K562 (cell line): ENCODE data around the gene MRPS24. TPM values are rescaled to one million over a fixed set of nuclear protein-coding genes. Genes with fewer than 3 reads are reported as not detected.

ENCODE experiments used
- BCL6 ChIP-seq: fragments of 250-450 bp; sonication (Bioruptor Pico); IDR thresholded peaks from 2 replicates; pipeline ENCODE4 v1.4.0; 2020
- CTBP1 ChIP-seq: fragments of 450-650 bp; IDR thresholded peaks from 2 replicates; pipeline ENCODE4 v1.6.1; 2016; ENCODE audit warnings: borderline replicate concordance
- EP400 ChIP-seq: fragments of 450-650 bp; IDR thresholded peaks from 2 replicates; pipeline ENCODE4 v1.6.1; 2017; ENCODE audit warnings: antibody characterized with exemption, mild to moderate bottlenecking, moderate library complexity
- EZH2 ChIP-seq: IDR thresholded peaks from 2 replicates; pipeline ENCODE4 v1.6.1; 2012; ENCODE audit warnings: low read depth, mild to moderate bottlenecking, inconsistent platforms, low read length, borderline replicate concordance
- MECOM ChIP-seq: fragments of 250-450 bp; sonication (Bioruptor Pico); IDR thresholded peaks from 2 replicates; pipeline ENCODE4 v1.8.0; 2022; ENCODE audit warnings: inconsistent platforms
- MXI1 ChIP-seq: IDR thresholded peaks from 2 replicates; pipeline ENCODE4 v1.6.1; 2011; ENCODE audit warnings: low read depth, mild to moderate bottlenecking, improper control_type of control experiment, low read length
- MYBL2 ChIP-seq, 2 experiments: fragments of 450-650 bp in 1 of 2; sonication (generic) in 1 of 2; formaldehyde crosslinking in 1 of 2; IDR thresholded peaks; 2 replicates each; pipeline versions ENCODE4 v1.6.1 to v1.8.1; 2017 to 2022; ENCODE audit warnings: borderline replicate concordance in 1 of 2, inconsistent platforms in 1 of 2, low read depth in 1 of 2, mild to moderate bottlenecking in 1 of 2, missing genetic modification reagents in 1 of 2, moderate library complexity in 1 of 2
- POLR2B ChIP-seq: fragments of 450-650 bp; IDR thresholded peaks from 2 replicates; pipeline ENCODE4 v1.6.1; 2018; ENCODE audit warnings: low read depth; ENCODE audit not compliant: partially characterized antibody
- SAFB ChIP-seq: fragments of 200-400 bp; formaldehyde crosslinking; IDR thresholded peaks from 2 replicates; pipeline ENCODE4 v1.6.1; 2017; ENCODE audit warnings: low read depth, low read length, borderline replicate concordance
- SIN3B ChIP-seq: fragments of 450-650 bp; IDR thresholded peaks from 2 replicates; pipeline ENCODE4 v1.6.1; 2017; ENCODE audit warnings: low read depth, mild to moderate bottlenecking, moderate library complexity
- SNRNP70 ChIP-seq: fragments of 200-400 bp; formaldehyde crosslinking; optimal IDR thresholded peaks from 2 replicates; pipeline ENCODE3; 2017; ENCODE audit warnings: low read depth, low read length
- STAT5B ChIP-seq: fragments of 250-450 bp; sonication (Bioruptor Pico); IDR thresholded peaks from 2 replicates; pipeline ENCODE4 v1.8.0; 2021; ENCODE audit warnings: mild to moderate bottlenecking, inconsistent platforms
- TAF9B ChIP-seq: fragments of 450-650 bp; IDR thresholded peaks from 2 replicates; pipeline ENCODE4 v1.6.1; 2018; ENCODE audit warnings: mild to moderate bottlenecking; ENCODE audit not compliant: partially characterized antibody
- ZNF589 ChIP-seq: fragments of 200-800 bp; sonication (Bioruptor generic); IDR thresholded peaks from 2 replicates; pipeline ENCODE4 v1.6.1; 2016; ENCODE audit warnings: low read depth, missing genetic modification characterization, missing compliant biosample characterization
- ZNF695 ChIP-seq: fragments of 450-650 bp; formaldehyde crosslinking; IDR thresholded peaks from 2 replicates; pipeline ENCODE4 v1.4.0; 2020; ENCODE audit warnings: mild to moderate bottlenecking, moderate library complexity
- polyA plus RNA-seq, 8 experiments: library from polyadenylated mRNA; depleted of rRNA in 4 of 8; stranded (reverse) in 5 of 8; unstranded in 3 of 8; fragments of >200 nt; fragmentation: Nextera tagmentation in 2 of 8; fragmentation: Illumina TruSeq in 1 of 8; extraction: Ambion mirVana in 2 of 8; extraction: Trizol in 1 of 8; gene quantifications; 2 replicates each; pipeline versions ENCODE4 v1.2.1 to v1.2.3, GENCODE V29; 2011 to 2014; ENCODE audit warnings: inconsistent platforms in 1 of 8, missing spikeins in 1 of 8
- total RNA-seq, 7 experiments: library from RNA; depleted of rRNA in 6 of 7; stranded (reverse); fragments of >200 nt in 6 of 7; fragmentation: Illumina TruSeq in 2 of 7; extraction: Trizol in 2 of 7; gene quantifications; 2 replicates each; pipeline versions ENCODE4 v1.2.1 to v1.2.3, GENCODE V29; 2011 to 2021; ENCODE audit warnings: low replicate concordance in 1 of 7
- TF ChIP-seq, protein P1 (sequence below): fragments of 250-450 bp; sonication (Bioruptor Pico); IDR thresholded peaks from 2 replicates; pipeline ENCODE4 v1.5.0; 2020; ENCODE audit warnings: mild to moderate bottlenecking, borderline replicate concordance
- TF ChIP-seq, protein P2 (sequence below): fragments of 450-650 bp; IDR thresholded peaks from 2 replicates; pipeline ENCODE4 v1.6.1; 2018; ENCODE audit warnings: mild to moderate bottlenecking, low read depth; ENCODE audit not compliant: partially characterized antibody
- TF ChIP-seq, protein P3 (sequence below): fragments of 250-450 bp; sonication (Bioruptor Pico); IDR thresholded peaks from 2 replicates; pipeline ENCODE4 v1.4.0; 2020; ENCODE audit warnings: mild to moderate bottlenecking, moderate library complexity, borderline replicate concordance
- TF ChIP-seq, protein P4 (sequence below): fragments of 200-800 bp; sonication (Bioruptor generic); IDR thresholded peaks from 2 replicates; pipeline ENCODE4 v1.6.1; 2017; ENCODE audit warnings: missing genetic modification characterization, missing compliant biosample characterization

MRPS24 gene
- total and polyA plus RNA-seq, 9 of the 15 experiments (the other 6 are each of a cell fraction or from before 2014, with no cell fraction given), result 51.4 to 214 (median 169) TPM

DNA sequence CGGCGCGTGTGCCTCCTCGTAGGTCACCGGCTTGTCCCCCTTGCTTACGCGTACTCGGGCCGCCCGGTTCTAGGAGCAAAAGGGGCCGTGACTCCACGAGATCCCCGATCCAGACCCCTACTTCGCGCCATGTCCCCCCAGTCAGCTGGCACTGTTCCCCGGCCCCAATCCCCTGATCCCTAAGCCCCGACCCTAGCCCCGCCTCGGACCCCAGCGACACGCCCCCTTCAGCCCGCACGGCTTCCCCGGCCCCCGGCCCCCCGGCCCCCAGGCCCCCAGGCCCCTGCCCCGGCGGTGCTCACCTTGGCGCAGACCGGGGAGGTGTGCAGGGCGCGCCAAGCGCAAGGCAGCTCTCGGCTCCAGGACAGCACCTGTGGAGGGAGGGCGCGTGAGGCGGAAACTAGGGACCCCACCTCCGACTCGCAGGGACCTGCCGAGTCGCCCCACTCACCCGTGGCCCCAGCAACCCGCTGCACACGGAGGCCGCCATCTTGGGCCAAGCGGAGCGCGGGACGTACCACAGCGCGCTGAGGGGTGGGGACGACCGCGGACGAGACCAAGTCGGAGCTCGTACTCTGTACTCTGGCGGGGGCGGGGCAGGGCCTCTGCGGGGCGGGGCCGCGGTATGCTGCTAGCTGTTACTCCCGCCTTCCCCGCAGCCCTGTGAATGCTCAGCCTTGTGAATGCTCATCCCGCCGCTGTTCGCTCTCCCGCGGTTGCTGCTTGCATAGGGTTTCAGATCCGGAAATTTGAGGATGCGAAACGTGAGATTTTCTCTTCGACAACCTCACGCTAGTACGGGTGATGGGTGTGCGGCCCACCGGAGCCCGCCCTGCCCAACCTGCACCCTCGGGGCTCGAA, at the start of gene MRPS24 (continued):
- TF ChIP-seq, protein P1, sequence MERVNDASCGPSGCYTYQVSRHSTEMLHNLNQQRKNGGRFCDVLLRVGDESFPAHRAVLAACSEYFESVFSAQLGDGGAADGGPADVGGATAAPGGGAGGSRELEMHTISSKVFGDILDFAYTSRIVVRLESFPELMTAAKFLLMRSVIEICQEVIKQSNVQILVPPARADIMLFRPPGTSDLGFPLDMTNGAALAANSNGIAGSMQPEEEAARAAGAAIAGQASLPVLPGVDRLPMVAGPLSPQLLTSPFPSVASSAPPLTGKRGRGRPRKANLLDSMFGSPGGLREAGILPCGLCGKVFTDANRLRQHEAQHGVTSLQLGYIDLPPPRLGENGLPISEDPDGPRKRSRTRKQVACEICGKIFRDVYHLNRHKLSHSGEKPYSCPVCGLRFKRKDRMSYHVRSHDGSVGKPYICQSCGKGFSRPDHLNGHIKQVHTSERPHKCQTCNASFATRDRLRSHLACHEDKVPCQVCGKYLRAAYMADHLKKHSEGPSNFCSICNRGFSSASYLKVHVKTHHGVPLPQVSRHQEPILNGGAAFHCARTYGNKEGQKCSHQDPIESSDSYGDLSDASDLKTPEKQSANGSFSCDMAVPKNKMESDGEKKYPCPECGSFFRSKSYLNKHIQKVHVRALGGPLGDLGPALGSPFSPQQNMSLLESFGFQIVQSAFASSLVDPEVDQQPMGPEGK (CRISPR knock-in tag), result no peak
- TF ChIP-seq EZH2 (no peak), POLR2B (peak; percentile 80), SNRNP70 (no peak), ZNF695 (no peak), MXI1 (0 out of 2 replicates have a peak, but pooled peaks have one; percentile 23), STAT5B (CRISPR knock-in tag) (no peak), MYBL2 (IDR thresholded peaks at IDR 0.05; ENCODE audit: low read depth) (no peak), MYBL2 (CRISPR knock-in tag; IDR thresholded peaks at IDR 0.05; ENCODE audit: borderline replicate concordance) (no peak), MECOM (CRISPR knock-in tag) (no peak), EP400 (peak; percentile 34; the same call in 1 of the 2 replicates), CTBP1 (0 out of 2 replicates have a peak, but pooled peaks have one; percentile 22), SAFB (peak; percentile 76), SIN3B (peak; percentile 63; the same call in 1 of the 2 replicates), BCL6 (CRISPR knock-in tag) (no peak), ZNF589 (CRISPR knock-in tag) (peak; percentile 53; the same call in 1 of the 2 replicates), TAF9B (peak; percentile 83)
- TF ChIP-seq, protein P2, sequence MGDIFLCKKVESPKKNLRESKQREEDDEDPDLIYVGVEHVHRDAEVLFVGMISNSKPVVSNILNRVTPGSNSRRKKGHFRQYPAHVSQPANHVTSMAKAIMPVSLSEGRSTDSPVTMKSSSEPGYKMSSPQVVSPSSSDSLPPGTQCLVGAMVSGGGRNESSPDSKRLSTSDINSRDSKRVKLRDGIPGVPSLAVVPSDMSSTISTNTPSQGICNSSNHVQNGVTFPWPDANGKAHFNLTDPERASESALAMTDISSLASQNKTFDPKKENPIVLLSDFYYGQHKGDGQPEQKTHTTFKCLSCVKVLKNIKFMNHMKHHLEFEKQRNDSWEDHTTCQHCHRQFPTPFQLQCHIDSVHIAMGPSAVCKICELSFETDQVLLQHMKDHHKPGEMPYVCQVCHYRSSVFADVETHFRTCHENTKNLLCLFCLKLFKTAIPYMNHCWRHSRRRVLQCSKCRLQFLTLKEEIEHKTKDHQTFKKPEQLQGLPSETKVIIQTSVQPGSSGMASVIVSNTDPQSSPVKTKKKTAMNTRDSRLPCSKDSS, result no peak
- TF ChIP-seq, protein P3, sequence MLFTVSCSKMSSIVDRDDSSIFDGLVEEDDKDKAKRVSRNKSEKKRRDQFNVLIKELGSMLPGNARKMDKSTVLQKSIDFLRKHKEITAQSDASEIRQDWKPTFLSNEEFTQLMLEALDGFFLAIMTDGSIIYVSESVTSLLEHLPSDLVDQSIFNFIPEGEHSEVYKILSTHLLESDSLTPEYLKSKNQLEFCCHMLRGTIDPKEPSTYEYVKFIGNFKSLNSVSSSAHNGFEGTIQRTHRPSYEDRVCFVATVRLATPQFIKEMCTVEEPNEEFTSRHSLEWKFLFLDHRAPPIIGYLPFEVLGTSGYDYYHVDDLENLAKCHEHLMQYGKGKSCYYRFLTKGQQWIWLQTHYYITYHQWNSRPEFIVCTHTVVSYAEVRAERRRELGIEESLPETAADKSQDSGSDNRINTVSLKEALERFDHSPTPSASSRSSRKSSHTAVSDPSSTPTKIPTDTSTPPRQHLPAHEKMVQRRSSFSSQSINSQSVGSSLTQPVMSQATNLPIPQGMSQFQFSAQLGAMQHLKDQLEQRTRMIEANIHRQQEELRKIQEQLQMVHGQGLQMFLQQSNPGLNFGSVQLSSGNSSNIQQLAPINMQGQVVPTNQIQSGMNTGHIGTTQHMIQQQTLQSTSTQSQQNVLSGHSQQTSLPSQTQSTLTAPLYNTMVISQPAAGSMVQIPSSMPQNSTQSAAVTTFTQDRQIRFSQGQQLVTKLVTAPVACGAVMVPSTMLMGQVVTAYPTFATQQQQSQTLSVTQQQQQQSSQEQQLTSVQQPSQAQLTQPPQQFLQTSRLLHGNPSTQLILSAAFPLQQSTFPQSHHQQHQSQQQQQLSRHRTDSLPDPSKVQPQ (CRISPR knock-in tag), result no peak
- TF ChIP-seq, protein P4, sequence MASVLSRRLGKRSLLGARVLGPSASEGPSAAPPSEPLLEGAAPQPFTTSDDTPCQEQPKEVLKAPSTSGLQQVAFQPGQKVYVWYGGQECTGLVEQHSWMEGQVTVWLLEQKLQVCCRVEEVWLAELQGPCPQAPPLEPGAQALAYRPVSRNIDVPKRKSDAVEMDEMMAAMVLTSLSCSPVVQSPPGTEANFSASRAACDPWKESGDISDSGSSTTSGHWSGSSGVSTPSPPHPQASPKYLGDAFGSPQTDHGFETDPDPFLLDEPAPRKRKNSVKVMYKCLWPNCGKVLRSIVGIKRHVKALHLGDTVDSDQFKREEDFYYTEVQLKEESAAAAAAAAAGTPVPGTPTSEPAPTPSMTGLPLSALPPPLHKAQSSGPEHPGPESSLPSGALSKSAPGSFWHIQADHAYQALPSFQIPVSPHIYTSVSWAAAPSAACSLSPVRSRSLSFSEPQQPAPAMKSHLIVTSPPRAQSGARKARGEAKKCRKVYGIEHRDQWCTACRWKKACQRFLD (CRISPR knock-in tag), result 0 out of 2 replicates have a peak, but pooled peaks have one; percentile 32
